Measurements from ENCODE around the gene TRIM65.

- TF ChIP-seq EZH2phosphoT487 (IDR thresholded peaks at IDR 0.05; ENCODE audit: borderline replicate concordance, low read depth, low read length), result no peak
- TF ChIP-seq, protein P1, sequence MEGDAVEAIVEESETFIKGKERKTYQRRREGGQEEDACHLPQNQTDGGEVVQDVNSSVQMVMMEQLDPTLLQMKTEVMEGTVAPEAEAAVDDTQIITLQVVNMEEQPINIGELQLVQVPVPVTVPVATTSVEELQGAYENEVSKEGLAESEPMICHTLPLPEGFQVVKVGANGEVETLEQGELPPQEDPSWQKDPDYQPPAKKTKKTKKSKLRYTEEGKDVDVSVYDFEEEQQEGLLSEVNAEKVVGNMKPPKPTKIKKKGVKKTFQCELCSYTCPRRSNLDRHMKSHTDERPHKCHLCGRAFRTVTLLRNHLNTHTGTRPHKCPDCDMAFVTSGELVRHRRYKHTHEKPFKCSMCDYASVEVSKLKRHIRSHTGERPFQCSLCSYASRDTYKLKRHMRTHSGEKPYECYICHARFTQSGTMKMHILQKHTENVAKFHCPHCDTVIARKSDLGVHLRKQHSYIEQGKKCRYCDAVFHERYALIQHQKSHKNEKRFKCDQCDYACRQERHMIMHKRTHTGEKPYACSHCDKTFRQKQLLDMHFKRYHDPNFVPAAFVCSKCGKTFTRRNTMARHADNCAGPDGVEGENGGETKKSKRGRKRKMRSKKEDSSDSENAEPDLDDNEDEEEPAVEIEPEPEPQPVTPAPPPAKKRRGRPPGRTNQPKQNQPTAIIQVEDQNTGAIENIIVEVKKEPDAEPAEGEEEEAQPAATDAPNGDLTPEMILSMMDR (conservative IDR thresholded peaks at IDR 0.05; ENCODE audit: low read length), result no peak
Observed at GRCh38 chr17:75861927-75862317, 34.8 kb downstream of the TRIM65 start.
